NCI-H2107 (cell line): ENCODE results near the gene PSPN.
"Not testable (repeated sequence)": the region's sequence is repeated elsewhere in the genome, so short reads cannot be mapped to it uniquely, and the experiment has no call there.

Experiments used
- DNase-seq: peaks from one replicate; lab custom pipeline; 2025; lab: John Stamatoyannopoulos, UW

The PSPN gene

GRCh38 chr19:6373096-6373812 lies 2.5 kb downstream of the PSPN start:
- DNase-seq: peak; percentile 91

GRCh38 chr19:6372594-6373095 lies 3.1 kb downstream of the PSPN start, which contains the start of gene ALKBH7:
Gene ALKBH7, plus strand, starts transcription at chr19:6372794. Its CDS starts 27 bp downstream, at chr19:6372821.
- peak; percentile 96 for DNase-seq

DNA sequence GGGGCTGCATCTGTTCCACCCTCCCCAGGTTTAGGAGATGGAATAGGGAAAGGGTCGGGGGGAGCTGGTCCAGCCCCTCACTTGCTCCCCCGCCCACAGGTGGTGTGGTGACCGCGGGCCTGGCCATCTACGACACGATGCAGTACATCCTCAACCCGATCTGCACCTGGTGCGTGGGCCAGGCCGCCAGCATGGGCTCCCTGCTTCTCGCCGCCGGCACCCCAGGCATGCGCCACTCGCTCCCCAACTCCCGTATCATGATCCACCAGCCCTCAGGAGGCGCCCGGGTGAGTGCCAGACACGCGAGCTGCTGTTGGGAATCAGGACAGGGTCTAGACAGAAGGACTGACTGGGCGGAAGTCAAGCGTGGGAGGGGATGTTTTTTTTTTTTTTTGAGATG lies 11.4 kb downstream of the PSPN start:
- DNase-seq: no peak

DNA sequence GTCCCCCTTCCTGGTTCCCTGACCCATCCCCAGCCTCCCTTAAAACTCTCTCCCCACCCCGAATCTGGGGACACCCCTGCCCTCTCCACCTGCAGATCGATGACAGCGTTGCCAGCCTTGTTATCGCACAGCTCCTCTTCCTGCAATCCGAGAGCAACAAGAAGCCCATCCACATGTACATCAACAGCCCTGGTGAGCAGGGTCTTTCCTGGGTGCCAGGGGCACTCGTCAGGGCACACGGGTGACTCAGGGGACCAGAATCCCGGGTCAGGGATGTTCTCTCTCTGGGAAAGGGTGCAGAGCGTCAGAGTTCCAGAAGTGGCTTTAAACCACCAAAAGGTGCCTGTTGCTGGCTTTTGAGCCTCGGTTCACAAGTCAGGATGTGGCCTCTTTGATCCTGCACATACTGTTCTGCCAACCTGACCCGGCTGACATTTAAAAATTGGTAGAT lies 13.4 kb downstream of the PSPN start:
- DNase-seq: no peak

- DNase-seq: no peak
Observed at GRCh38 chr19:6362027-6362350, 13.7 kb downstream of the PSPN start.

DNA sequence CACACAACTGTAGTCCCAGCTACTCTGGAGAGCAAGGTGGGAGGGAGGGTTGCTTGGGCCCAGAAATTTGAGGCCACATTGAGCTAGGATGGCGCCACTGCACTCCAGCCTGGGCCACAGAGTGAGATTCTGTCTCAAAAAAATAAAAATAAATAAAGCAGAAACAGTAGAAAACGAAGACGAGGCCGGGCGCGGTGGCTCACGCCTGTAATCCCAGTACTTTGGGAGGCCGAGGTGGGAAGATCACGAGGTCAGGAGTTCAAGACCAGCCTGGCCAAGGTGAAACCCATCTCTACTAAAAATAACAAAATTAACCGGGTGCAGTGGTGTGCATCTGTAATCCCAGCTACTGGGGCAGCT lies 14.9 kb downstream of the PSPN start:
- DNase-seq: not testable (repeated sequence)

- DNase-seq: not testable (repeated sequence)
Observed at GRCh38 chr19:6360445-6360844, 15.3 kb downstream of the PSPN start.

- DNase-seq: no peak
Observed at GRCh38 chr19:6359568-6360341, 16.0 kb downstream of the PSPN start.

DNA sequence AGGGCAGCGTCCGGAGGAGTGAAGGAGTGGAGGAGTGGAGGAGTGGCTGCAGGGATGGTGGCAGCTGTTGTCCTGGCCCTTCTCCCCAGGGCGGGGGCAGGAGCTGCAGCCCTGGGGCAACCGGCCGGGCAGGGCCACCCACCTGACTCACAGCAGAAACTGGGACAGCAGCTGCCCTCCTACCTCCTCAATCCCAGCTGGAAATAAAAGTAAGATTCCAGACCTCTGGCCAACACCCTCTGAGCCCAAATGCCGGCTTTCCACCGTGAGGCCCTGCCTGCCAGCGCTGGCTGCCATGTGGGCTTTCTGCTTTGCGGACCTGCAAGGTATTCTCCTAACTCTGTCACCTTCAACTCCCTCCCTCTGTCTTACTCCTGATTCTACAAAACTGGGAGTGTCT lies 17.7 kb downstream of the PSPN start:
- no peak for DNase-seq

DNA sequence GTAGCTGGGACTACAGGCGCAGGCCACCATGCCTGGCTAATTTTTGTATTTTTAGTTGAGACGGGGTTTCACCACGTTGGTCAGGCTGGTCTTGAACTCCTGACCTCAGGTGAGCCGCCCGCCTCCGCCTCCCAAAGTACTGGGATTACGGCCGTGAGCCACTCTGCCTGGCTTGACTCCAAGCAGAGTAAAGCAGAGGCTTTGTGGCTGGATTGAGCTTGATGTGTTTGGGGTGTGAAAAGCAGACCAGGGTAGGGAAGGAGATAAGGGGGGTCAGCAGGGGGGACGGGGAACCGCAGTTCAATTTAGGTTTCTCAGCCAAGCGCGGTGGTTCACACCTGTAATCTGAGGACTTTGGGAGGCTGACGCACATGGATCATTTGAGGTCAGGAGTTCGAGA lies 18.6 kb downstream of the PSPN start:
- DNase-seq: no peak

- not testable (repeated sequence) for DNase-seq
Observed at GRCh38 chr19:6355321-6356040, 20.3 kb downstream of the PSPN start.

GRCh38 chr19:6354098-6354674 lies 21.5 kb downstream of the PSPN start:
- no peak for DNase-seq

DNA sequence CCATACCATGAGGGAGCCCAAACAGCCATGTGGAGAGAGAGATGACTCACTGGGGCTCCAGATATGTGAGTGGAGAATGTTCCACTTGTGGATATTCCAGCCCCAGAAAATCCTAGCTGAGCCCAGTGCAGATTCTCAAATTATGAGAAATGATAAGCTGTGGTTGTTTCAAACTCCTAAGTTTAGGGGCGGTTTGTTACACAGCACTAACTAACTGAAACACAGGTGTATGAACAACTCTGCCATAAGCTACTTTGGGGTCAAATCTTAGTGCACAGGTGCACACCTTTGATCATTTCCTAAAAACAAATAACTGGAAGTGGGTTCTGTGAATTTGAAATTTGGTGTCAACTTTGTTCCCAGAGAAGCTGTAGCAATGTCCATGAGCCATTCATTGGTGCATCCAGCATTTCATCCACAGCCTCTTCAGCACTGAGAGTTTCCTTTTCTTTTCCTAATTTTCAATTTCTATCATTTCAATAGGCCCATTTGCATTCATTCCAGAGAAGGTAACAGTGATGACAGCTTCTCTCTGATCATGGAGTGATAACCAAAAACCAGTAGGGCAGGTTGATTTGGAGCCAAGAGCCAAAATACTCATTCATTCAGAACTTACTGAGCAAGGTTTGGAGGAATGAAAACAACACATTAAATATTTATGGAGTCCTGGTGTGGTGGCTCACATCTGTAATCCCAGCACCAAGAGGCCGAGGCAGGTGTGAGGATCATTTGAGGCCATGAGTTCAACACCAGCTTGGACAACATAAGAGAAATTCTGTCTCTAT lies 23.2 kb downstream of the PSPN start:
- DNase-seq: no peak

- DNase-seq: no peak
Observed at GRCh38 chr19:6350688-6351087, 25.0 kb downstream of the PSPN start.

DNA sequence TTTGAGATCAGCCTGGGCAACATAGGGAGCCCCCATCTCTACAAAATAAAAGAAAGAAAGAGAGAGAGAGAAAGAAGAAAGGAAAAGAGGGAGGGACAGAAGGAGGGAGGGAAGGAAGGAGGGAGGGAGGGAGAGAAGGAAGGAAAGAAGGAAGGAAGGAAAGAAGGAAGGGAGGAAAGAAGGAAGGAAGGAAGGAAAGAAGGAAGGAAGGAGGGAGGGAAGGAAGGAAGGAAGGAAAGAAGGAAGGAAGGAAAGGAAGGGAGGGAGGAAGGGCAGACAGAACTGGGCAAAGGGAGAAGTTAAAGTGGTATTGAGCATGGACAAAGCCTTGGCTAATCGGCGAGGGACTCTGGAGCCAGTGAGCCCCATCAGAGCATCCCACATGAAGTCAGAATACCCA lies 26.5 kb downstream of the PSPN start:
- not testable (repeated sequence) for DNase-seq

DNA sequence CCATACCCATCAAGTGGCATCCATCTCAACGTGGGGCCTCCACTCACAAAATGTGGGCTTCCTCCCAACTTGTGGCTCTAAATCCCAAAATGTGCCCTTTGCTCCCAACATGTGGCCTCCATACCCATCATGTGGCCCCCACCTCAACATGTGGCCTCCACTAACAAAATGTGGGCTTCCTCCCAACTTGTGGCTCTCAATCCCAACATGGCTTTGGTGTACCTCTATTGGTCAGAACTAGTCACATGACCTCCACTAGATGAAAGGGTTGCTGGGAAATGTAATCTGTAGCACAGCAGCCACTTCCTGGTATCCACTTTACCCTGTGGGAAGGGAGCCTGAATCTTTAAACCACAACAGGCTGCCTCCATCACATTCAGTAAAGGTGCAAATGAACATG lies 32.3 kb downstream of the PSPN start:
- no peak for DNase-seq

DNA sequence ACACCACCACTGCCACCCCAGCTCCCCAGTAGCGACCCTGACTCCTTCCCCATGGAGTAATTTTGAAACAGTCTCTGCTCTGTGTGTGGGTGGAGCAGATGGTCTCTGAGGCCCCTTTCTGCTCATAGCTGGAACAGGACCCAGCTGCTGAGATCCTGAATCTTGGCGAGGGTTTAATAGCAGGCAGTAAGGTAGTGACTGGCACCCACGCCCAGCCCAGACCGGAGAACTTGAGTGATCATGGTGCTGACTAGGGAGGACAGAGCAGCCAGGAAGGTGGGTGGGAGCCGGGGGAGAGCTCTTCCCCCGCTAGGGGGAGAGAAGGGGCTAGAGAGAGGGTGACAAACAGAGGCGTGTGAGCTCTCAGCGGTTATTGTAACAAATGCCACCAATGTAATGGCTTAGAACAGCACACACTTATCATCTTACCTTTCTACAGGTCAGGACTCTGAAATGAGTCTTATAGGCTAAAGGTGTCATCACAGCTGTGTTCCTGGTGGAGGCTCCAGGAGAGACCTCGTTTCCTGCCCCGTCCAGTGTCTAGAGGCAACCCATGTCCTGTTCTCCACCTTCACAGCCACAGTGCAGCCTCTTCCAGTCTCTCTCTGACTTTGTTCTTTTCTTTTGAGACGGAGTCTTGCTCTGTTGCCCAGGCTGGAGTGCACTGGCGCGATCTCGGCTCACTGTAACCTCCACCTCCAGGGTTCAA lies 35.1 kb downstream of the PSPN start:
- no peak for DNase-seq

GRCh38 chr19:6334490-6335285 lies 41.0 kb downstream of the PSPN start:
- DNase-seq: no peak

GRCh38 chr19:6333439-6333838 lies 42.3 kb downstream of the PSPN start, which contains the start of gene ACER1:
Gene ACER1, minus strand, starts transcription at chr19:6333612. Its CDS starts 61 bp downstream, at chr19:6333551.
- no peak for DNase-seq

DNA sequence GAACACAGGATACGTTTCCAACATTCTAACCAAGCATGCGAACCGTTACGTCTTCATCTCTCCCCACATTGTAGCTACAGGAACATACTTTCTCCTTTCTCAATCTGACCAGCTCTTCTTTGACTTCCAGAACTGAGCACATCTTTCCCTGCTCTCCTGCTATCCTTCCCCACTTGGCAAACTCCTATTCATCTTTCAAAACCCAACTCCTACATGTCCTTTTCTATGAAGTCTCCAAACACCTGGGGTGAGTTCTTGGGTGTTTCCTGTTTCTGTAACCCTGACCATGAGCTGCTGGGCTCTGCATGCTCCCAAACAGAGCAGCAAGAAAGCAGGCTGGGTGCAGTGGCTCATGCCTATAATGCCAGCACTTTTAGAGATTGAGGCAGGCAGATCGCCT lies 48.9 kb downstream of the PSPN start:
- no peak for DNase-seq
